ENCODE measurements around the gene CACNG4.

- TF ChIP-seq CTCF (IDR thresholded peaks at IDR 0.05) (no peak), POLR2A (IDR thresholded peaks at IDR 0.05) (no peak)
Measured at GRCh38 chr17:67052720-67053437, 88.4 kb downstream of the CACNG4 start.
